ENCODE measurements around the gene MBTD1.

- TF ChIP-seq POLR2AphosphoS5 (IDR thresholded peaks at IDR 0.05) (no peak), POLR2A (IDR thresholded peaks at IDR 0.05) (no peak)
- TF ChIP-seq, protein P1, sequence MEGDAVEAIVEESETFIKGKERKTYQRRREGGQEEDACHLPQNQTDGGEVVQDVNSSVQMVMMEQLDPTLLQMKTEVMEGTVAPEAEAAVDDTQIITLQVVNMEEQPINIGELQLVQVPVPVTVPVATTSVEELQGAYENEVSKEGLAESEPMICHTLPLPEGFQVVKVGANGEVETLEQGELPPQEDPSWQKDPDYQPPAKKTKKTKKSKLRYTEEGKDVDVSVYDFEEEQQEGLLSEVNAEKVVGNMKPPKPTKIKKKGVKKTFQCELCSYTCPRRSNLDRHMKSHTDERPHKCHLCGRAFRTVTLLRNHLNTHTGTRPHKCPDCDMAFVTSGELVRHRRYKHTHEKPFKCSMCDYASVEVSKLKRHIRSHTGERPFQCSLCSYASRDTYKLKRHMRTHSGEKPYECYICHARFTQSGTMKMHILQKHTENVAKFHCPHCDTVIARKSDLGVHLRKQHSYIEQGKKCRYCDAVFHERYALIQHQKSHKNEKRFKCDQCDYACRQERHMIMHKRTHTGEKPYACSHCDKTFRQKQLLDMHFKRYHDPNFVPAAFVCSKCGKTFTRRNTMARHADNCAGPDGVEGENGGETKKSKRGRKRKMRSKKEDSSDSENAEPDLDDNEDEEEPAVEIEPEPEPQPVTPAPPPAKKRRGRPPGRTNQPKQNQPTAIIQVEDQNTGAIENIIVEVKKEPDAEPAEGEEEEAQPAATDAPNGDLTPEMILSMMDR (IDR thresholded peaks at IDR 0.05) = no peak
Observed at GRCh38 chr17:51154176-51154575, 105.7 kb downstream of the MBTD1 start.
